GM12878 (cell line): ENCODE results near the gene OPCML. TPM values are rescaled to one million over a fixed set of nuclear protein-coding genes. Genes with fewer than 3 reads are reported as not detected.

Source experiments
- ATAC-seq: fragments of 200-7000 bp; cut with Tn5 transposase; 3 replicates; pipeline ENCODE4 v1.9.1; 2020; ENCODE audit warnings: mild to moderate bottlenecking, moderate library complexity
- BruUV-seq: library from RNA; stranded (reverse); fragments of 400-500 nt; replicated peaks from 2 replicates; lab custom pipeline; 2021; lab: Mats Ljungman, UMichigan
- CTCF ChIA-PET: fragments of 300-600 bp; sonication (Branson Sonifier 250); formaldehyde crosslinking; extraction: SDS; loops from one replicate; lab custom pipeline; 2021; ENCODE audit warnings: inconsistent platforms; lab: Yijun Ruan, JAX
- POLR2A ChIA-PET: fragments of 350-600 bp; formaldehyde crosslinking; extraction: SDS; loops from one replicate; lab custom pipeline; 2021; ENCODE audit warnings: inconsistent platforms; lab: Charles Lee
- RAD21 ChIA-PET: fragments of 300-600 bp; sonication (Branson Sonifier 250); formaldehyde crosslinking; loops from one replicate; lab custom pipeline; 2023; ENCODE audit warnings: antibody characterized with exemption; ENCODE audit not compliant: unreplicated experiment; lab: Charles Lee
- SMC1A ChIA-PET: fragments of 300-600 bp; sonication (Branson Sonifier 250); formaldehyde crosslinking; loops from one replicate; lab custom pipeline; 2023; ENCODE audit not compliant: unreplicated experiment, uncharacterized antibody; lab: Charles Lee
- DNase-seq: peaks from one replicate; pipeline ENCODE4 v3.0.0-alpha.2; 2011; ENCODE audit warnings: low read depth, low spot score
- FAIRE-seq: peaks from 3 replicates; lab custom pipeline; 2011; peaks lifted over from hg19 to GRCh38; lab: Jason Lieb, UNC
- H2AFZ ChIP-seq: 2 replicates; pipeline ENCODE4 v1.6.0; 2011; ENCODE audit warnings: low read depth, low read length, control low read depth; ENCODE audit not compliant: control insufficient read depth
- H3K27ac ChIP-seq: 2 replicates; pipeline ENCODE4 v1.5.1; 2011; ENCODE audit warnings: control low read depth; ENCODE audit not compliant: control insufficient read depth, insufficient read depth
- H3K27me3 ChIP-seq, 2 experiments: replicated peaks in 1 of 2; 2 replicates each; pipeline versions ENCODE4 v1.6.0 to v1.6.1; 2011; ENCODE audit warnings: low read length in 1 of 2; ENCODE audit not compliant: control insufficient read depth in 2 of 2, insufficient read depth in 2 of 2
- H3K36me3 ChIP-seq, 2 experiments: 2 replicates each; pipeline ENCODE4 v1.5.1; 2011; ENCODE audit warnings: low read length in 1 of 2; ENCODE audit not compliant: control insufficient read depth in 2 of 2, insufficient read depth in 2 of 2
- H3K4me1 ChIP-seq: 2 replicates; pipeline ENCODE4 v1.6.1; 2011; ENCODE audit warnings: mild to moderate bottlenecking, low read length, moderate library complexity, mixed read lengths; ENCODE audit not compliant: control insufficient read depth, insufficient read depth
- H3K4me2 ChIP-seq: 2 replicates; pipeline ENCODE4 v1.6.0; 2011; ENCODE audit warnings: control low read depth; ENCODE audit not compliant: control insufficient read depth, insufficient read depth
- H3K4me3 ChIP-seq: fragments of 200-600 bp; sonication (generic); 2 replicates; pipeline ENCODE4 v1.5.1; 2016
- H3K79me2 ChIP-seq: 2 replicates; pipeline ENCODE4 v1.6.0; 2011; ENCODE audit warnings: low read length; ENCODE audit not compliant: control insufficient read depth, insufficient read depth
- H3K9ac ChIP-seq: 2 replicates; pipeline ENCODE4 v1.8.0; 2011; ENCODE audit warnings: low read length, control low read depth, mixed read lengths; ENCODE audit not compliant: control insufficient read depth, insufficient read depth
- H3K9me3 ChIP-seq: replicated peaks from 3 replicates; pipeline ENCODE4 v1.5.1; 2011; ENCODE audit warnings: mild to moderate bottlenecking, low read length; ENCODE audit not compliant: control insufficient read depth, insufficient read depth
- H4K20me1 ChIP-seq: 2 replicates; pipeline ENCODE4 v1.6.0; 2011; ENCODE audit not compliant: control insufficient read depth, insufficient read depth
- ASH2L ChIP-seq: fragments of 300-600, 200-600 bp; sonication (generic); IDR thresholded peaks from 2 replicates; pipeline ENCODE4 v1.6.1; 2017; ENCODE audit warnings: low read depth, mild to moderate bottlenecking, borderline replicate concordance
- BCLAF1 ChIP-seq: fragments of 450-650 bp; IDR thresholded peaks from 2 replicates; pipeline ENCODE4 v1.6.1; 2017; ENCODE audit warnings: antibody characterized with exemption, mild to moderate bottlenecking, moderate library complexity
- DPF2 ChIP-seq: fragments of 450-650 bp; IDR thresholded peaks from 2 replicates; pipeline ENCODE4 v1.6.1; 2017; ENCODE audit warnings: mild to moderate bottlenecking
- NFYB ChIP-seq: IDR thresholded peaks from 2 replicates; pipeline ENCODE4 v1.6.1; 2011; ENCODE audit warnings: low read depth, mild to moderate bottlenecking, low read length, improper control_type of control experiment, moderate library complexity; ENCODE audit not compliant: insufficient read depth
- PBX3 ChIP-seq: IDR thresholded peaks from 2 replicates; pipeline ENCODE4 v1.6.1; 2011; ENCODE audit warnings: mild to moderate bottlenecking, low read depth, low read length, moderate library complexity; ENCODE audit not compliant: insufficient replicate concordance
- POLR2AphosphoS2 ChIP-seq: IDR thresholded peaks from 2 replicates; pipeline ENCODE4 v1.6.1; 2011; ENCODE audit warnings: low read depth, mild to moderate bottlenecking, low read length, improper control_type of control experiment, moderate library complexity
- SP1 ChIP-seq: IDR thresholded peaks from one replicate; pipeline ENCODE4 v1.6.1; 2011; ENCODE audit warnings: low read depth, low read length
- ZBTB33 ChIP-seq: fragments of 450-650 bp; IDR thresholded peaks from 2 replicates; pipeline ENCODE4 v1.6.1; 2017; ENCODE audit warnings: mild to moderate bottlenecking
- WGBS: methylation state at CpG from one replicate; pipeline ENCODE4 v1.1.6; 2016; ENCODE audit warnings: low lambda C conversion rate; ENCODE audit not compliant: insufficient replicate concordance, insufficient coverage; ENCODE audit errors: missing lambda C conversion rate; 5-methylcytosine and 5-hydroxymethylcytosine counted together
- in situ Hi-C: fragments of 300-500 bp; cut with MboI; formaldehyde crosslinking; loops from 9 replicates; pipeline ENCODE4 v1.14.3; 2018; ENCODE audit warnings: mixed read lengths
- intact Hi-C: fragments of 100-400 bp; cut with micrococcal nuclease; formaldehyde crosslinking; loops from one replicate; pipeline ENCODE4 v1.14.2; 2022; ENCODE audit not compliant: unreplicated experiment
- polyA plus RNA-seq, 11 experiments: library from polyadenylated mRNA; depleted of rRNA in 4 of 11; unstranded in 6 of 11; stranded (reverse) in 5 of 11; fragments of >200 nt; fragmentation: Nextera tagmentation in 4 of 11; fragmentation: Illumina TruSeq in 1 of 11; extraction: Ambion mirVana in 4 of 11; extraction: Trizol in 1 of 11; gene quantifications; 1 replicate in 1 of 11; 2 replicates in 10 of 11; pipeline versions ENCODE4 v1.2.1 to v1.2.3, GENCODE V29; 2011 to 2016; ENCODE audit warnings: inconsistent platforms in 2 of 11, missing spikeins in 2 of 11, low read depth in 1 of 11
- total RNA-seq, 4 experiments: library from RNA; depleted of rRNA in 3 of 4; stranded (reverse); fragments of >200 nt in 3 of 4; fragmentation: Illumina TruSeq in 1 of 4; extraction: Trizol in 1 of 4; gene quantifications; 2 replicates each; pipeline versions ENCODE4 v1.2.1 to v1.2.3, GENCODE V29; 2013 to 2021
- TF ChIP-seq, protein P1 (sequence below): fragments of 450-650 bp; IDR thresholded peaks from 2 replicates; pipeline ENCODE4 v1.6.1; 2016; ENCODE audit warnings: mild to moderate bottlenecking

The OPCML gene
- total and polyA plus RNA-seq, 10 of the 15 experiments (the other 5 are each of a cell fraction or from before 2014, with no cell fraction given) = 0.84 TPM; not detected in 9

GRCh38 chr11:133284156-133284555 is 248.1 kb downstream of the OPCML start:
- H3K4me2 ChIP-seq = no peak overlapping the region
- no peak for ATAC-seq
- H3K4me1 ChIP-seq = no peaks in the 10 kb centered on the region
- no peaks in the 10 kb centered on the region for H3K79me2 ChIP-seq
- no TSS peak for BruUV-seq
- H4K20me1 ChIP-seq = no peaks in the 10 kb centered on the region
- H3K27ac ChIP-seq = no peak overlapping the region
- POLR2A ChIA-PET = no interaction called here
- TF ChIP-seq, protein P1, sequence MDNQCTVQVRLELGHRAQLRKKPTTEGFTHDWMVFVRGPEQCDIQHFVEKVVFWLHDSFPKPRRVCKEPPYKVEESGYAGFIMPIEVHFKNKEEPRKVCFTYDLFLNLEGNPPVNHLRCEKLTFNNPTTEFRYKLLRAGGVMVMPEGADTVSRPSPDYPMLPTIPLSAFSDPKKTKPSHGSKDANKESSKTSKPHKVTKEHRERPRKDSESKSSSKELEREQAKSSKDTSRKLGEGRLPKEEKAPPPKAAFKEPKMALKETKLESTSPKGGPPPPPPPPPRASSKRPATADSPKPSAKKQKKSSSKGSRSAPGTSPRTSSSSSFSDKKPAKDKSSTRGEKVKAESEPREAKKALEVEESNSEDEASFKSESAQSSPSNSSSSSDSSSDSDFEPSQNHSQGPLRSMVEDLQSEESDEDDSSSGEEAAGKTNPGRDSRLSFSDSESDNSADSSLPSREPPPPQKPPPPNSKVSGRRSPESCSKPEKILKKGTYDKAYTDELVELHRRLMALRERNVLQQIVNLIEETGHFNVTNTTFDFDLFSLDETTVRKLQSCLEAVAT = no peak
- TF ChIP-seq ASH2L (no peak), NFYB (no peak), BCLAF1 (no peak), PBX3 (no peak), SP1 (no peak), POLR2AphosphoS2 (no peak), ZBTB33 (no peak), DPF2 (no peak)
- no peak overlapping the region for H3K4me3 ChIP-seq
- H3K9me3 ChIP-seq = no peaks in the 10 kb centered on the region; the same call in 2 of the 3 replicates
- intact Hi-C loops = no loop called here
- SMC1A ChIA-PET = interaction anchor here (1.6 kb wide), 1 partner anchor 9 kb away, joined by 4 read pairs; no protein-coding TSS in a partner anchor
- H3K27me3 ChIP-seq = no peaks in the 10 kb centered on the region
- in situ Hi-C loops = no loop called here
- H3K9ac ChIP-seq = no peak overlapping the region
- FAIRE-seq = no peak
- no peak overlapping the region for H2AFZ ChIP-seq
- RAD21 ChIA-PET = no interaction called here
- DNase-seq = no peak
- CTCF ChIA-PET = no interaction called here
- no peaks in the 10 kb centered on the region for H3K36me3 ChIP-seq
- 17% methylated on average over 9 of the region's 9 CpGs for WGBS
